HepG2 (cell line): Measurements from ENCODE around the gene PRM3. TPM values are rescaled to one million over a fixed set of nuclear protein-coding genes. Genes with fewer than 3 reads are reported as not detected.
A peak's percentile ranks its signal among the peaks of the same experiment; 100 is the strongest.

Source experiments
- CREB1 ChIP-seq, 2 experiments: fragments of 450-650 bp in 1 of 2; IDR thresholded peaks; 2 replicates each; pipeline ENCODE4 v1.6.1; 2016 to 2017; ENCODE audit warnings: control low read depth in 1 of 2, mild to moderate bottlenecking in 1 of 2, missing compliant biosample characterization in 1 of 2, missing genetic modification characterization in 1 of 2
- ELF1 ChIP-seq: sonication (generic); formaldehyde crosslinking; IDR thresholded peaks from 2 replicates; pipeline ENCODE4 v1.4.0; 2020; ENCODE audit warnings: missing genetic modification reagents
- FOXP1 ChIP-seq, 2 experiments: fragments of 450-650 bp in 1 of 2; IDR thresholded peaks; 2 replicates each; pipeline ENCODE4 v1.6.1; 2017 to 2018; ENCODE audit warnings: antibody characterized with exemption in 1 of 2
- FOXP4 ChIP-seq: sonication (generic); formaldehyde crosslinking; IDR thresholded peaks from 2 replicates; pipeline ENCODE4 v1.4.0; 2020; ENCODE audit warnings: missing genetic modification reagents
- GATAD1 ChIP-seq: IDR thresholded peaks from 2 replicates; pipeline ENCODE4 v1.6.1; 2016; ENCODE audit warnings: missing genetic modification reagents, missing compliant biosample characterization
- GFI1 ChIP-seq: sonication (generic); formaldehyde crosslinking; IDR thresholded peaks from 2 replicates; pipeline ENCODE4 v1.5.0; 2020; ENCODE audit warnings: missing genetic modification reagents, mild to moderate bottlenecking, borderline replicate concordance
- IRX3 ChIP-seq: sonication (generic); formaldehyde crosslinking; IDR thresholded peaks from 2 replicates; pipeline ENCODE4 v1.8.1; 2023; ENCODE audit warnings: mild to moderate bottlenecking, low read depth, missing genetic modification reagents, borderline replicate concordance
- KDM1A ChIP-seq: IDR thresholded peaks from 2 replicates; pipeline ENCODE4 v1.6.1; 2016; ENCODE audit warnings: missing compliant biosample characterization
- NFE2L2 ChIP-seq: fragments of 150-350 bp; IDR thresholded peaks from 2 replicates; pipeline ENCODE4 v1.6.1; 2014; ENCODE audit warnings: low read length
- POGK ChIP-seq: sonication (generic); formaldehyde crosslinking; conservative IDR thresholded peaks from 2 replicates; pipeline ENCODE4 v1.8.0; 2022; ENCODE audit warnings: mild to moderate bottlenecking, moderate library complexity, missing genetic modification reagents
- RERE ChIP-seq: IDR thresholded peaks from 2 replicates; pipeline ENCODE4 v1.6.1; 2016; ENCODE audit warnings: low read depth, missing genetic modification reagents, missing compliant biosample characterization
- ZBTB42 ChIP-seq: sonication (generic); formaldehyde crosslinking; IDR thresholded peaks from 2 replicates; pipeline ENCODE4 v1.5.0; 2020; ENCODE audit warnings: mild to moderate bottlenecking, missing genetic modification reagents
- ZFP62 ChIP-seq: sonication (generic); formaldehyde crosslinking; IDR thresholded peaks from 2 replicates; pipeline ENCODE4 v1.4.0; 2020; ENCODE audit warnings: missing genetic modification reagents
- ZNF24 ChIP-seq: fragments of 450-650 bp; IDR thresholded peaks from 2 replicates; pipeline ENCODE4 v1.6.1; 2017; ENCODE audit warnings: antibody characterized with exemption, mild to moderate bottlenecking
- ZNF3 ChIP-seq: IDR thresholded peaks from 2 replicates; pipeline ENCODE4 v1.7.0; 2017; ENCODE audit warnings: inconsistent platforms
- ZNF678 ChIP-seq: sonication (generic); formaldehyde crosslinking; IDR thresholded peaks from 2 replicates; pipeline ENCODE4 v1.4.0; 2020; ENCODE audit warnings: mild to moderate bottlenecking, missing genetic modification reagents
- ZNF720 ChIP-seq: sonication (generic); formaldehyde crosslinking; IDR thresholded peaks from 2 replicates; pipeline ENCODE4 v1.4.0; 2020; ENCODE audit warnings: missing genetic modification reagents
- ZNF75D ChIP-seq: sonication (generic); formaldehyde crosslinking; IDR thresholded peaks from 2 replicates; pipeline ENCODE4 v1.8.1; 2023; ENCODE audit warnings: missing genetic modification reagents, mild to moderate bottlenecking, borderline replicate concordance
- ZNF772 ChIP-seq: sonication (generic); formaldehyde crosslinking; IDR thresholded peaks from 2 replicates; pipeline ENCODE4 v1.5.0; 2020; ENCODE audit warnings: mild to moderate bottlenecking, missing genetic modification reagents
- ZNF777 ChIP-seq: sonication (generic); formaldehyde crosslinking; IDR thresholded peaks from 2 replicates; pipeline ENCODE4 v1.4.0; 2020; ENCODE audit warnings: missing genetic modification reagents
- ZSCAN22 ChIP-seq: sonication (generic); formaldehyde crosslinking; IDR thresholded peaks from 2 replicates; pipeline ENCODE4 v1.4.0; 2020; ENCODE audit warnings: mild to moderate bottlenecking, missing genetic modification reagents
- polyA plus RNA-seq, 8 experiments: library from polyadenylated mRNA; depleted of rRNA in 3 of 8; stranded (reverse) in 7 of 8; unstranded in 1 of 8; fragments of >200 nt; fragmentation: Illumina TruSeq in 4 of 8; extraction: Trizol in 4 of 8; gene quantifications; 2 replicates each; pipeline versions ENCODE4 v1.2.1 to v1.2.3, GENCODE V29; 2011 to 2016; ENCODE audit warnings: low read depth in 4 of 8, missing spikeins in 1 of 8, mixed read lengths in 1 of 8; ENCODE audit not compliant: insufficient read depth in 1 of 8
- total RNA-seq, 5 experiments: library from RNA; depleted of rRNA; stranded (reverse); fragments of >200 nt; fragmentation: Illumina TruSeq; extraction: Trizol; gene quantifications; 2 replicates each; pipeline ENCODE4 v1.2.3, GENCODE V29; 2016; ENCODE audit warnings: low read depth in 1 of 5

Gene PRM3
- total and polyA plus RNA-seq, 2 of the 13 experiments (the other 11 are each of a cell fraction or from before 2014, with no cell fraction given), result not detected

- TF ChIP-seq FOXP4 (CRISPR knock-in tag), result peak; percentile 84; the same call in 1 of the 2 replicates
- TF ChIP-seq ZNF75D (CRISPR knock-in tag), result peak; percentile 68; the same call in 1 of the 2 replicates
- TF ChIP-seq ZFP62 (CRISPR knock-in tag), result no peak
- peak; percentile 14 for TF ChIP-seq GFI1 (CRISPR knock-in tag)
- TF ChIP-seq IRX3, result no peak
- no peak for TF ChIP-seq ZNF3
- 0 out of 2 replicates have a peak, but pooled peaks have one; percentile 19 for TF ChIP-seq KDM1A (CRISPR knock-in tag)
- peak; percentile 76 for TF ChIP-seq CREB1 (IDR thresholded peaks at IDR 0.05)
- TF ChIP-seq CREB1 (CRISPR knock-in tag; IDR thresholded peaks at IDR 0.05), result no peak
- TF ChIP-seq ZBTB42, result peak; percentile 27; the same call in 1 of the 2 replicates
- 0 out of 2 replicates have a peak, but pooled peaks have one; percentile 36 for TF ChIP-seq RERE (CRISPR knock-in tag)
- TF ChIP-seq GATAD1 (CRISPR knock-in tag), result 0 out of 2 replicates have a peak, but pooled peaks have one; percentile 7
- no peak for TF ChIP-seq ZNF777
- TF ChIP-seq NFE2L2, result no peak
- 0 out of 2 replicates have a peak, but pooled peaks have one; percentile 20 for TF ChIP-seq ZNF720 (CRISPR knock-in tag)
- TF ChIP-seq ZNF678 (CRISPR knock-in tag), result peak; percentile 81; the same call in 1 of the 2 replicates
- 0 out of 2 replicates have a peak, but pooled peaks have one; percentile 16 for TF ChIP-seq POGK (CRISPR knock-in tag)
- no peak for TF ChIP-seq FOXP1 (IDR thresholded peaks at IDR 0.05)
- peak; percentile 69 for TF ChIP-seq FOXP1 (CRISPR knock-in tag; IDR thresholded peaks at IDR 0.05)
- TF ChIP-seq ELF1, result peak; percentile 10; the same call in 1 of the 2 replicates
- no peak for TF ChIP-seq ZNF24
- 0 out of 2 replicates have a peak, but pooled peaks have one; percentile 48 for TF ChIP-seq ZSCAN22 (CRISPR knock-in tag)
- TF ChIP-seq ZNF772 (CRISPR knock-in tag), result no peak
Measured at GRCh38 chr16:11296706-11297491, 23.5 kb upstream of the PRM3 start (continued).
